ENCODE data around the gene LAMC2.
"Not testable (repeated sequence)": the region's sequence is repeated elsewhere in the genome, so short reads cannot be mapped to it uniquely, and the experiment has no call there.

Gene LAMC2

DNA sequence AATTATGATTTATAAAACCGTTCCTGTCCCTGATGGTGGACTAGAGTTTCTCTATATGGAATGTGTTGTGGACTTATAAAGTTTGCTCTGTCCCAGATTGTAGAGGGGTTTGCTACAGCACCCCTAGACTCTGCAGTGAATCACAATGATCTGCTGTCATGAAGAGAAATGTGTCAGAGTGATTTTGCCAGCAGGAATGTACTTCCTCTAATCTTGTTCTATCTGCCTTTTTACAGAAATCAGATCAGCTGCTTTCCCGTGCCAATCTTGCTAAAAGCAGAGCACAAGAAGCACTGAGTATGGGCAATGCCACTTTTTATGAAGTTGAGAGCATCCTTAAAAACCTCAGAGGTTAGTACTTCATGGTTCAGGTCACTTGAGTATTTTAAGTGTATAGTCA, 52.0 kb downstream of the LAMC2 start:
- no peak for DNase-seq (ENCODE audit: low read depth)
- no peak for TF ChIP-seq CTCF (IDR thresholded peaks at IDR 0.05; ENCODE audit: low read length, missing control alignments)

GRCh38 chr1:183239220-183239742, 53.2 kb downstream of the LAMC2 start:
- no peak for DNase-seq (ENCODE audit: low read depth)
- no peak overlapping the region for H3K4me3 ChIP-seq (replicated peaks; ENCODE audit: low read depth, low read length)
- TF ChIP-seq CTCF (IDR thresholded peaks at IDR 0.05; ENCODE audit: low read length, missing control alignments) = no peak

More for the DNA sequence above, 52.0 kb downstream of the LAMC2 start:
- no peak overlapping the region for H3K4me3 ChIP-seq (replicated peaks; ENCODE audit: low read depth, low read length)

DNA sequence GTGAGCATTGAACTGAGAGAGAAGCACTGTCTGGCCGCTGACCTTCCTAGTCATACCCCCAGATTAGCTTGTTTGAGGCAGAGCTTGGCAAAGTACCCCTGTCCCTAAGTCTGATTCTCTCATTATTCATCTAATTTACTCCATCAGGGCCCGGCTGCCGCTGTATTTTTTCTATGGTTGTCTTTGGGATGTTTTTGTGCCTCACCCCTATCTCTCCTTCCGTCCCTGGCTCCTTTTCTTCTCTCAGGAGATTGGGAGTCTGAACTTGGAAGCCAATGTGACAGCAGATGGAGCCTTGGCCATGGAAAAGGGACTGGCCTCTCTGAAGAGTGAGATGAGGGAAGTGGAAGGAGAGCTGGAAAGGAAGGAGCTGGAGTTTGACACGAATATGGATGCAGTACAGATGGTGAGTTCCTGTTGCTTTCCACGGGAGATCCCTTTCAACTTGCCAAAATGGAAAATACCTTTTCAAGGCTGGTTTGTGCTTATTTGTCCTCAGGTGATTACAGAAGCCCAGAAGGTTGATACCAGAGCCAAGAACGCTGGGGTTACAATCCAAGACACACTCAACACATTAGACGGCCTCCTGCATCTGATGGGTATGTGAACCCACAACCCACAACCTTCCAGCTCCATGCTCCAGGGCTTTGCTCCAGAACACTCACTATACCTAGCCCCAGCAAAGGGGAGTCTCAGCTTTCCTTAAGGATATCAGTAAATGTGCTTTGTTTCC, 53.9 kb downstream of the LAMC2 start:
- DNase-seq (ENCODE audit: low read depth) = no peak
- no peak overlapping the region for H3K4me3 ChIP-seq (replicated peaks; ENCODE audit: low read depth, low read length)
- TF ChIP-seq CTCF (IDR thresholded peaks at IDR 0.05; ENCODE audit: low read length, missing control alignments) = no peak

DNA sequence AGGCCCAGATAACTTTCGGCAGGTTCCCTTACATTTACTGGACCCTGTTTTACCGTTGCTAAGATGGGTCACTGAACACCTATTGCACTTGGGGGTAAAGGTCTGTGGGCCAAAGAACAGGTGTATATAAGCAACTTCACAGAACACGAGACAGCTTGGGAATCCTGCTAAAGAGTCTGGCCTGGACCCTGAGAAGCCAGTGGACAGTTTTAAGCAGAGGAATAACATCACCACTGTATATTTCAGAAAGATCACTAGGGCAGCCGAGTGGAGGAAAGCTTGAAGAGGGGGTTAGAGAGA, 54.4 kb downstream of the LAMC2 start:
- H3K4me3 ChIP-seq (replicated peaks; ENCODE audit: low read depth, low read length) = no peak overlapping the region
- TF ChIP-seq CTCF (IDR thresholded peaks at IDR 0.05; ENCODE audit: low read length, missing control alignments) = no peak
- DNase-seq (ENCODE audit: low read depth) = no peak

GRCh38 chr1:183240853-183241252, 54.8 kb downstream of the LAMC2 start:
- not testable (repeated sequence) for DNase-seq (ENCODE audit: low read depth); H3K4me3 ChIP-seq (replicated peaks; ENCODE audit: low read depth, low read length)

DNA sequence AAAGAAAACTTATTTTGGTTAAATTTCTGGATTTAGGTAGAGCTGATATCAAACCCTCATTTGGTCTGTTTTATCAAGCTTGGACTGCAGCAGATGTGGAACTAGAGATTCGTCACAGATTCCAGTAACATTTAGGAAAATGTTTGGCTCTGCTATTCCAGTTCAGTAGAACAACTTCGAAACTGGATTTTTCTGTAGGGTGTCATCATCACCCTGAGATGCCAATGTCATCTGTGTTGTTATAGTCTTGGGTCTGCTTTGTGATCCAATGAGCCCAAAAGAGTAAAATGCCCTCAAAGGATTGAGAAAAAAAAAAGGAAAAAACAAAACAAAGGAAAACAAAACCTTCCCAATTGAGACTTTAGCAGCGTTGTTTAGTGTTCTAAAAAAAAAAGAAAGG, 55.4 kb downstream of the LAMC2 start:
- TF ChIP-seq CTCF (IDR thresholded peaks at IDR 0.05; ENCODE audit: low read length, missing control alignments) = no peak
- H3K4me3 ChIP-seq (replicated peaks; ENCODE audit: low read depth, low read length) = no peak overlapping the region
- DNase-seq (ENCODE audit: low read depth) = no peak

DNA sequence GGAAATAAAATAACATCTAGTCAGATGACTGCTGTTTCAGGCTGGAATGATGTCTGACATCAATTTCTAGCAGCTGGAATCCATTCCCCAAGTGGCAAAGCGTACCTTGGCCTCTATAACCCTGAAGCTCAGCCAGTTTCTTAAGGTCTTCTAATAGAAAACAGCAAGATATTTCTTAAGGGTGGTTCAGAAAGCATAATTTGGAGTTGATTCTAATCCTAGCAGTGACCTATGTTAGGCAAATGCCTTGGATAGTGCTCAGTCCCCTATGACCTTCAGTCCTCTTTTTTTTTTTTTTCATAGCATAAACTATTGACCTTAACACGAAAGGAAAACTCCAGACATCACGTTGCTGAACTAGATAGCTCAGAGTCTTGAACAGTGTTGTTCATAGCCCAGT, 56.5 kb downstream of the LAMC2 start:
- TF ChIP-seq CTCF (IDR thresholded peaks at IDR 0.05; ENCODE audit: low read length, missing control alignments) = no peak
- DNase-seq (ENCODE audit: low read depth) = no peak

More for the DNA sequence above, 56.5 kb downstream of the LAMC2 start:
- no peak overlapping the region for H3K4me3 ChIP-seq (replicated peaks; ENCODE audit: low read depth, low read length)
